Ovary (tissue), 9 donors: ENCODE data around the gene RBP5. TPM values are rescaled to one million over a fixed set of nuclear protein-coding genes. Genes with fewer than 3 reads are reported as not detected.

ENCODE experiments used
- DNase-seq, 5 donors: peaks; one replicate each; pipeline ENCODE4 v3.0.0-alpha.2; 2019 to 2020
- H3K27ac ChIP-seq, 2 donors: fragments of 200-600 bp; one replicate each; pipeline versions ENCODE4 v1.5.1 to v1.8.0; 2019 to 2022
- H3K27me3 ChIP-seq: fragments of 200-600 bp; one replicate; pipeline ENCODE4 v1.8.0; 2022
- H3K36me3 ChIP-seq: fragments of 200-600 bp; sonication (generic); one replicate; pipeline ENCODE4 v1.5.1; 2019
- H3K4me1 ChIP-seq: one replicate; pipeline ENCODE4 v1.8.1; 2013; ENCODE audit warnings: mild to moderate bottlenecking, moderate library complexity; ENCODE audit not compliant: insufficient read depth
- H3K4me3 ChIP-seq: fragments of 200-600 bp; sonication (generic); one replicate; pipeline ENCODE4 v1.5.1; 2017
- H3K9me3 ChIP-seq, 2 donors: fragments of 200-600 bp in 1 of 2; sonication (generic) in 1 of 2; one replicate each; pipeline versions ENCODE4 v1.5.1 to v1.8.1; 2013 to 2019; ENCODE audit warnings: mild to moderate bottlenecking in 1 of 2, moderate library complexity in 1 of 2
- CTCF ChIP-seq, 3 donors: fragments of 450-650 bp in 2 of 3; fragments of 200-600 bp in 1 of 3; IDR thresholded peaks; one replicate each; pipeline versions ENCODE4 v1.5.1 to v1.8.0; 2016 to 2022; ENCODE audit warnings: antibody characterized with exemption in 3 of 3, mild to moderate bottlenecking in 1 of 3
- EP300 ChIP-seq: sonication (generic); formaldehyde crosslinking; IDR thresholded peaks from one replicate; pipeline ENCODE4 v1.6.1; 2017; ENCODE audit warnings: antibody characterized with exemption
- POLR2A ChIP-seq: fragments of 450-650 bp; IDR thresholded peaks from one replicate; pipeline ENCODE4 v1.6.1; 2017; ENCODE audit warnings: antibody characterized with exemption, mild to moderate bottlenecking, moderate library complexity
- WGBS, 3 donors: extraction: QIAGEN DNeasy Blood & Tissue Kit in 1 of 3; methylation state at CpG; one replicate each; pipeline versions ENCODE4 v1.1.5 to v1.1.7; 2013 to 2017; 5-methylcytosine and 5-hydroxymethylcytosine counted together
- intact Hi-C, 4 donors: fragments of 100-400 bp; cut with DNase I; formaldehyde crosslinking; loops; one replicate each; pipeline versions ENCODE4 v1.11.0 to v1.15.1; 2022 to 2023
- polyA plus RNA-seq, 2 donors: library from polyadenylated mRNA; stranded (reverse); fragments of 200-250 nt in 1 of 2; fragments of 350-450 nt in 1 of 2; fragmentation: Illumina TruSeq in 1 of 2; extraction: RNeasy Lipid Tissue Mini Kit (QIAGEN cat#74804) in 1 of 2; gene quantifications; one replicate each; pipeline ENCODE4 v1.2.3, GENCODE V29; 2013 to 2014
- total RNA-seq, 7 donors: library from RNA; depleted of rRNA in 2 of 7; stranded (reverse); fragments of >200 nt in 2 of 7; fragmentation: NEBNext Ultra II Directional in 3 of 7; extraction: Animal tissue kit (Norgen Biotek cat#: 25700) in 3 of 7; gene quantifications; one replicate each; pipeline versions ENCODE4 v1.1.0 to v1.2.4, GENCODE V29; 2016 to 2023
- donor health status: DM: no; HTN: no; CAD: no; lungs with moderate emphysema.
- donor health status: DM: no; HTN: no; CAD: no.
- donor health status: Bipolar disorder and iron deficiency.
- donor health status: DM: yes; HTN: yes; CAD: no.
- donor health status: DM: no; HTN: no; CAD: no.
- donor health status: DM: yes; HTN: yes; CAD: no.

Gene RBP5
- total and polyA plus RNA-seq, 9 donors = 1.2 to 17.3 (median 6.1) TPM

GRCh38 chr12:7151532-7151931 is 22.8 kb upstream of the RBP5 start:
- TF ChIP-seq EP300 (no peak), CTCF (IDR thresholded peaks at IDR 0.05) (no peak), POLR2A (no peak)
- Histone ChIP-seq H3K36me3 (no peaks in the 10 kb centered on the region), H3K27ac (no peak overlapping the region), H3K9me3 (no peaks in the 10 kb centered on the region), H3K4me1 (no peaks in the 10 kb centered on the region), H3K4me3 (no peak overlapping the region), H3K27me3 (no peaks in the 10 kb centered on the region)
- 91 to 94% (median 93%) methylated on average over 6 of the region's 6 CpGs for whole genome bisulfite sequencing, 3 donors
- no peak for DNase-seq
- intact Hi-C loops = no loop called here

GRCh38 chr12:7150841-7151240 is 22.2 kb upstream of the RBP5 start:
- H3K36me3 ChIP-seq = no peaks in the 10 kb centered on the region

GRCh38 chr12:7150356-7150755 is 21.7 kb upstream of the RBP5 start:
- peak in 1 of 5 donors; percentile 8 for DNase-seq
- Histone ChIP-seq H3K4me1 (no peaks in the 10 kb centered on the region), H3K9me3 (no peaks in the 10 kb centered on the region), H3K4me3 (no peak overlapping the region), H3K27me3 (no peaks in the 10 kb centered on the region), H3K27ac (no peak overlapping the region), H3K36me3 (no peaks in the 10 kb centered on the region)
- intact Hi-C loops = no loop called here
- TF ChIP-seq POLR2A = no peak
- TF ChIP-seq EP300 = no peak
- WGBS, 3 donors = 89 to 94% (median 92%) methylated on average over 12 of the region's 12 CpGs

More at GRCh38 chr12:7150841-7151240, 22.2 kb upstream of the RBP5 start:
- intact Hi-C loops = no loop called here
- Histone ChIP-seq H3K4me1 (no peaks in the 10 kb centered on the region), H3K9me3 (no peaks in the 10 kb centered on the region), H3K27me3 (no peaks in the 10 kb centered on the region), H3K27ac (no peak overlapping the region), H3K4me3 (no peak overlapping the region)
- 88 to 98% (median 89%) methylated on average over 6 of the region's 6 CpGs for WGBS, 3 donors
- DNase-seq = peak in 1 of 5 donors; percentile 9
- no peak for TF ChIP-seq POLR2A

GRCh38 chr12:7146906-7147305 is 18.2 kb upstream of the RBP5 start:
- intact Hi-C loops = no loop called here
- Histone ChIP-seq H3K4me1 (no peaks in the 10 kb centered on the region), H3K9me3 (no peaks in the 10 kb centered on the region), H3K27ac (no peak overlapping the region), H3K4me3 (no peak overlapping the region), H3K27me3 (no peaks in the 10 kb centered on the region), H3K36me3 (no peaks in the 10 kb centered on the region)
- no peak for TF ChIP-seq EP300
- no peak for TF ChIP-seq POLR2A
- TF ChIP-seq CTCF (IDR thresholded peaks at IDR 0.05) = no peak
- peak in 1 of 5 donors; percentile 3 for DNase-seq
- WGBS, 3 donors = 94 to 95% (median 94%) methylated on average over 7 of the region's 7 CpGs

GRCh38 chr12:7146228-7146627 is 17.5 kb upstream of the RBP5 start:
- DNase-seq = no peak
- no peaks in the 10 kb centered on the region for H3K36me3 ChIP-seq
- TF ChIP-seq POLR2A = no peak
- no peak for TF ChIP-seq CTCF (IDR thresholded peaks at IDR 0.05)
- TF ChIP-seq EP300 = no peak
- H3K27me3 ChIP-seq = no peaks in the 10 kb centered on the region
- intact Hi-C loops = no loop called here
- H3K4me1 ChIP-seq = no peaks in the 10 kb centered on the region
- no peaks in the 10 kb centered on the region for H3K9me3 ChIP-seq
- H3K27ac ChIP-seq = no peak overlapping the region
- H3K4me3 ChIP-seq = no peak overlapping the region
- 84 to 92% (median 92%) methylated on average over 7 of the region's 7 CpGs for WGBS, 3 donors
